ENCODE data around the gene KRTAP4-8.
"Not testable (repeated sequence)": the region's sequence is repeated elsewhere in the genome, so short reads cannot be mapped to it uniquely, and the experiment has no call there.

The KRTAP4-8 gene

DNA sequence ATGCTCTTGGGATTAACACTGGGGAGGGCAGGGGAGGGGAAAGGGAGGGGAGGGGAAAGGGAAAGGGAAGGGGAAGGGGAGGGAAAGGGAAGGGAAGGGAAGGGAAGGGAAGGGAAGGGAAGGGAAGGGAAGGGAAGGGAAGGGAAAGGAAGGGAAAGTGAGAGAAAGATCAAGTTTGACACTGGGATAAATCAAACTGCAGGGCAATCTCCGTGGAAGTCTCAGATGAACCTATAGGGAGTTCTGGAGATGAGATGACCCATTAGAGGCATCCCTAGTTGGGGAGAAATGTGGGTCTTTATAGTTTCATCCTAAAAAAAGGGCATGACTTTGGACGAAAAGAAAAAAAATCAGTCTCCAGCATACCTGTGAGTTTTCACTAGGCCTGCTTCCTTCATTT lies 23.8 kb upstream of the KRTAP4-8 start:
- no peaks in the 10 kb centered on the region for H3K36me3 Mint-ChIP-seq (ENCODE audit: low read depth)
- TF ChIP-seq, protein P1, sequence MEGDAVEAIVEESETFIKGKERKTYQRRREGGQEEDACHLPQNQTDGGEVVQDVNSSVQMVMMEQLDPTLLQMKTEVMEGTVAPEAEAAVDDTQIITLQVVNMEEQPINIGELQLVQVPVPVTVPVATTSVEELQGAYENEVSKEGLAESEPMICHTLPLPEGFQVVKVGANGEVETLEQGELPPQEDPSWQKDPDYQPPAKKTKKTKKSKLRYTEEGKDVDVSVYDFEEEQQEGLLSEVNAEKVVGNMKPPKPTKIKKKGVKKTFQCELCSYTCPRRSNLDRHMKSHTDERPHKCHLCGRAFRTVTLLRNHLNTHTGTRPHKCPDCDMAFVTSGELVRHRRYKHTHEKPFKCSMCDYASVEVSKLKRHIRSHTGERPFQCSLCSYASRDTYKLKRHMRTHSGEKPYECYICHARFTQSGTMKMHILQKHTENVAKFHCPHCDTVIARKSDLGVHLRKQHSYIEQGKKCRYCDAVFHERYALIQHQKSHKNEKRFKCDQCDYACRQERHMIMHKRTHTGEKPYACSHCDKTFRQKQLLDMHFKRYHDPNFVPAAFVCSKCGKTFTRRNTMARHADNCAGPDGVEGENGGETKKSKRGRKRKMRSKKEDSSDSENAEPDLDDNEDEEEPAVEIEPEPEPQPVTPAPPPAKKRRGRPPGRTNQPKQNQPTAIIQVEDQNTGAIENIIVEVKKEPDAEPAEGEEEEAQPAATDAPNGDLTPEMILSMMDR (IDR thresholded peaks at IDR 0.05): no peak
- DNase-seq: no peak
- peaks cover 4% of the 10 kb centered on the region for H3K27me3 Mint-ChIP-seq (ENCODE audit: low read depth, poor library complexity)
- no peak overlapping the region for H3K27ac Mint-ChIP-seq
- H3K4me3 Mint-ChIP-seq: no peak overlapping the region
- no peaks in the 10 kb centered on the region for H3K9me3 Mint-ChIP-seq
- H3K4me1 Mint-ChIP-seq: no peaks in the 10 kb centered on the region

DNA sequence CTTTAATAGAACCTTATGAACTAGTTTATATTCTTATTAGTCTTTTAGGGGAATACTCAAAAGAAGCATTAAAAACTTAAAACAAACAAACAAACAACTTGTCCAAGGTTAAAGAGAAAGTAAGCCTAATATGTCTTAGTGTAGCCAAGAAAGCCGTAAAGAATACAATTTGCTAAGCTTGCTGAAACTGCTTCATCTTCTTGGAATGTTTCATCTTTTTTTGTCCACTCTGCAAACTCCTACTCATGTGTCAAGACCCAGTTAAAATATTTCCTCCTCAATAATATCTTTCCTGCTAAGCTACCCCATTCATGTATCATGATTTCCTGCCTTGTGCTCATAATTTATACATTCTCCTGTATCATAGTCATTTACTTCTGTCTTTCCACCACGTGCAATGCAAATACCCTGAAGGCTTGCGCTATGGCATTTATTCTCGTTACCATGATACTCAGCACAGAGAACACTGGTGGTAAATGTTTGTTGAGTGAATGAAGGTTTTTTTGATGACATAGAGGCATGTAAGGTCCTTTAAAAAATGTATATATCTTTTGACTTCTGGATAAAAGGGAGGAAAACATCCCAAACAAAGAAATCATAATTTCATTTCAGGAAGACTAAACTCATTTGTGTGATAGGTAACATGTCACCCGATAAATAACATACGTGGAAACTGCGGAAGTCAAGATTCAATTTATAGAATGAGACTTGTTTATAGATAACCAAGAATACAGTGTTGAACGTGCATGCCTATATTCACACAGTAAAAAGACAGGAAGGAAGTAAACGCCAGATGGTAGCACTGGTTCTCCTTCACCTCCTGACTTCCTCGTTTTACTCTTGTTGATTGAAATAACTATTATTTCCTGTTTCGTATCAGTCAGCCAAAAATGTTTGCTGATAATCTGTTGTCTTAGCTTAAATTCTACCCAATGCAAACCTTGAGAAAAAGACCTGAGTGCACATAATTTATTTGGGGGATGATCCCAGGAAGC lies 22.1 kb upstream of the KRTAP4-8 start:
- H3K9me3 Mint-ChIP-seq; H3K27ac Mint-ChIP-seq; H3K36me3 Mint-ChIP-seq (ENCODE audit: low read depth); DNase-seq; H3K27me3 Mint-ChIP-seq (ENCODE audit: low read depth, poor library complexity); H3K4me3 Mint-ChIP-seq; H3K4me1 Mint-ChIP-seq: not testable (repeated sequence)

DNA sequence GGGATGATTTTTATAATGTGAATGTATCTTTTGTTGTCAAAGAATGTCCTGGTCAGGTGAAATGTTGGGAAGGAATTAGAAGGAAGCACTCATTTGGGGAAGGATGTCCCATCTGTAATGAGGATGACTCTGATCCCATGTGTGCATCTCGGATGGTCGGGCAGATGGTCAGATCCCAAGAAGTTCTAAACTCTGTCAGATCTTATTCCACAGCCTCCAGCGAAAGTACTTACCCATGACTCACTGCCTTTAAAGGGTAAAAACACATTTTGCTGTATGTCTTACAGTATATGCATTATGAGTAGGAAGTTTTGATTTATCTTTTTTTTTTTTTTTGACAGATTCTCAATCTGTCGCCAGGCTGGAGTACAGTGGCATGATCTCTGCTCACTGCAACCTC lies 20.8 kb upstream of the KRTAP4-8 start:
- no peaks in the 10 kb centered on the region for H3K27me3 Mint-ChIP-seq (ENCODE audit: low read depth, poor library complexity)
- H3K36me3 Mint-ChIP-seq (ENCODE audit: low read depth): no peaks in the 10 kb centered on the region
- TF ChIP-seq, protein P1 (IDR thresholded peaks at IDR 0.05): no peak
- peaks cover 3% of the 10 kb centered on the region for H3K9me3 Mint-ChIP-seq
- no peaks in the 10 kb centered on the region for H3K4me1 Mint-ChIP-seq
- H3K27ac Mint-ChIP-seq: no peak overlapping the region
- no peak for DNase-seq
- no peak overlapping the region for H3K4me3 Mint-ChIP-seq

DNA sequence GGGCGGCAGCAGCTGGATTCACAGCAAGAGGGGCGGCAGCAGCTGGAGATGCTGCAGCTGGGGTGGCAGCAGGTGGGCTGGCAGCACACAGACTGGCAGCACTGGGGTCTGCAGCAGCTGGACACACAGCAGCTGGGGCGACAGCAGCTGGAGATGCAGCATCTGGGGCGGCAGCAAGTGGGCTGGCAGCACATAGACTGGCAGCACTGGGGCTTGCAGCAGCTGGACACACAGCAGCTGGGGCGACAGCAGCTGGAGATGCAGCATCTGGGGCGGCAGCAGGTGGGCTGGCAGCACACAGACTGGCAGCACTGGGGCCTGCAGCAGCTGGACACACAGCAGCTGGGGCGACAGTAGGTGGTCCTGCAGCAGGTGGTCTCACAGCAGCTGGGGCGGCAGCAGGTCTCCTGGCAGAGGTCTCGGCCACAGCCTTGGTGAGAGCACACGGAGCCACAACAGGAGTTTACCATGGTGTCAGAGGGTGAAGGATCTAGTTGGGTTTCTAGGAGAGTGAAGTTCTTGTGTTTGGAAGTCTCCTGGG lies 20.0 kb upstream of the KRTAP4-8 start, which contains the start of gene KRTAP4-11:
KRTAP4-11 (minus strand) TSS at position 528 of the 541 bp plus-strand sequence; CDS start at position 470, 58 bp downstream.
- not testable (repeated sequence) for H3K27me3 Mint-ChIP-seq (ENCODE audit: low read depth, poor library complexity); DNase-seq; H3K4me1 Mint-ChIP-seq; H3K4me3 Mint-ChIP-seq; H3K9me3 Mint-ChIP-seq; H3K36me3 Mint-ChIP-seq (ENCODE audit: low read depth)
- H3K27ac Mint-ChIP-seq: peak within 1 kb of the TSS; percentile 14

DNA sequence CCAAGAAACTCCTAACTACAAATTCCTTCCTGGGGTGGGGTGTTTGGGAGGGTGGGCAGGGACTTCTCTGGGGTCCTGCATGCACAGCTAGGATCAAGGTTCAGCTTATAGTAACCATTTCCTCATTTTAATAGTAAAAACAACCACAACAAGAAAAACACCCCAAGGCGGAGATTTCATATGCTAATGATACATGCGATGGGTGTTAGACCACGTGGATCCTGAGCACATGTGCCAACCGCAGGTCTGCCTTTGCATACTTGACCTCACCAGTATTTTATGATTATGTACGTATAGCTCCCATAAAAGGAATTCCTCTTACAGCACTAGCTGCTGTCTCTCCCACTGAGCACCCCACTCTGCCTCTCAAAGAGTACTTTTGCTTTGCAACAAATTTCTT lies 18.4 kb upstream of the KRTAP4-8 start:
- no peak overlapping the region for H3K4me3 Mint-ChIP-seq
- H3K27me3 Mint-ChIP-seq (ENCODE audit: low read depth, poor library complexity): no peaks in the 10 kb centered on the region
- H3K9me3 Mint-ChIP-seq: peaks cover 18% of the 10 kb centered on the region
- no peak overlapping the region for H3K27ac Mint-ChIP-seq
- no peak for DNase-seq
- H3K36me3 Mint-ChIP-seq (ENCODE audit: low read depth): peaks cover 3% of the 10 kb centered on the region
- H3K4me1 Mint-ChIP-seq: no peaks in the 10 kb centered on the region
- TF ChIP-seq, protein P1 (IDR thresholded peaks at IDR 0.05): no peak

DNA sequence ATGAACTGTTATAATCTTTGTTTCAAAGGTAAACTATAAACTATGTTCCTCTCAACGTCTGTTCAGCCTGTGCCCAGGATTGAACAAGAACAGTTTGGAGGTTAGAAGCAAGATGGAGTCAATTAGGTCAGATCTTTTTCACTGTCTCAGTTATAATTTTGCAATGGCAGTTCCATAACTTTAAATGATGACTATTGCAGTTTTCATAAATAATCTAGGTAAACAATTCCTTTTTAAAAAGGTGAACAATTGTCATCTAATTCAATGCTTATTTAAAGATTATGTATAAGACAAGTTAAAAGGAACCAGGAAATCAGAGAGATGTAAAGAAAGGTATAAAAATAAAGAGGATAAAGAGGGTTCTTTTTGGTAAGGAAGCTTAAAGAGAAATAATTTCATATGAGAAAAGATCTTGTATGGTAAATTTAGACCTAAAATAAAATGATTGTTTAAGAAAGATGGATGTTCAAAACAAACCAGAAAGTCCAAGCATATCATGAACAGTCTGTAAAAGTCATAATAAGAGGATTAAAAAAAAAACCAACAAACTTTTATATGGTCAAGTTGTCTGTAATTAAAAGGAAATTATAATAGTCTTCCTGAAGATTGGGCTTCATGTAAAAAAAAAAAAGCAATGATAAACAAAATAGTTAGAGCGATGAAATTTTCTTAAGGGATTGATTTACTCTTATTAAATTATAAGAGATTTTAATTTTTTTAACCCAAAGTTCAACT lies 13.4 kb upstream of the KRTAP4-8 start:
- Mint-ChIP-seq H3K4me3 (no peak overlapping the region), H3K36me3 (ENCODE audit: low read depth) (peaks cover 8% of the 10 kb centered on the region), H3K27ac (no peak overlapping the region), H3K4me1 (no peaks in the 10 kb centered on the region), H3K27me3 (ENCODE audit: low read depth, poor library complexity) (no peaks in the 10 kb centered on the region), H3K9me3 (peaks cover 32% of the 10 kb centered on the region)
- no peak for DNase-seq
- TF ChIP-seq, protein P1 (IDR thresholded peaks at IDR 0.05): no peak

DNA sequence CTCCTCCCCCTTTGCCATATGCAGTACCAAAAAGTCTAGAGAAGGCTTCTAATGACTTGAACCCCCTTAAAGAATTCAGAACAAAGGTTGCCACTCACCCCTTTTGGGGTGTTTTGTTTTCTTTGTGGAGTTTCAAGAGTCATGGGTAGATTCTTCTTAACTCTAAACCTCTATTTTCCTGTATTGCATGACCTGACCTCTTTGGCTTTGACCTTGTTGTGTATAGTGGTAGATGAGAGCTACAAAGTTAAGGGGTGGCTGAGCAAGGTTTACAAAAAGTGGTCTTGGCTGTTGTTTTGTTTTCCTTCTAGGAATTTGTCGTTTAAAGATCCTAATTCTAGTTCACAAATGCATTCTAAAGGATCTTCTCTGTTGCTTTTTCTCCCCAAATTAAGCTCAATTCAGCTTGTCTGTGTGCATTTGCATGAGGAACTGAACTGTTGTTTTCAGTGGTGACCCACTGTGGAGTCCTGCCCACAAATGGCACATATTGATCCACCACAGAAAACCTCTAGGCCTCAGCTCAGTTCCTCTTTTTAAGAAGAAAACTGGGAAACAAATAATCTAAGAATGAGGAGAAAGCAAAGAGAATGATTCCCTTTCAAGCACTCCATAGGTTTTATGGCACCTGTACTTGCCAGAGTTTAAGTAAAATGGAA lies 10.9 kb upstream of the KRTAP4-8 start:
- DNase-seq; H3K4me1 Mint-ChIP-seq; H3K36me3 Mint-ChIP-seq (ENCODE audit: low read depth); H3K27me3 Mint-ChIP-seq (ENCODE audit: low read depth, poor library complexity); H3K4me3 Mint-ChIP-seq; H3K27ac Mint-ChIP-seq: not testable (repeated sequence)
- peaks cover 29% of the 10 kb centered on the region for H3K9me3 Mint-ChIP-seq

Data from nephron progenitor cell (in vitro differentiated cells).